ENCODE data around the gene TJP1. TPM values are rescaled to one million over a fixed set of nuclear protein-coding genes. Genes with fewer than 3 reads are reported as not detected.
"Not testable (repeated sequence)": the region's sequence is repeated elsewhere in the genome, so short reads cannot be mapped to it uniquely, and the experiment has no call there.

TJP1 gene
- total RNA-seq, 2 experiments from 2014 or later = not detected

- CTCF ChIA-PET = interaction anchor here (0.6 to 1.0 kb wide), 4 partner anchors 9 to 438 kb away, joined by 3 to 5 read pairs (median 4); no protein-coding TSS in a partner anchor
- Mint-ChIP-seq H3K9me3 (no peaks in the 10 kb centered on the region), H3K27me3 (peaks cover 8% of the 10 kb centered on the region), H3K27ac (no peak overlapping the region), H3K4me1 (no peaks in the 10 kb centered on the region), H3K4me3 (no peak overlapping the region), H3K36me3 (ENCODE audit: low read depth) (no peaks in the 10 kb centered on the region)
- no peak for DNase-seq
- POLR2A ChIA-PET = no interaction called here
Measured at GRCh38 chr15:29713784-29714183, 108.5 kb downstream of the TJP1 start.

- no peak for DNase-seq
- Mint-ChIP-seq H3K4me1 (no peaks in the 10 kb centered on the region), H3K4me3 (no peak overlapping the region), H3K27me3 (peaks cover 8% of the 10 kb centered on the region), H3K27ac (no peak overlapping the region), H3K36me3 (ENCODE audit: low read depth) (no peaks in the 10 kb centered on the region), H3K9me3 (no peaks in the 10 kb centered on the region)
- ChIA-PET POLR2A (no interaction called here), CTCF (no interaction called here)
Measured at GRCh38 chr15:29712149-29712885, 110.0 kb downstream of the TJP1 start.

GRCh38 chr15:29711531-29711930 lies 110.7 kb downstream of the TJP1 start:
- POLR2A ChIA-PET = no interaction called here

GRCh38 chr15:29708519-29708918 lies 113.7 kb downstream of the TJP1 start:
- Mint-ChIP-seq H3K4me3 (no peak overlapping the region), H3K27ac (no peak overlapping the region), H3K36me3 (ENCODE audit: low read depth) (no peaks in the 10 kb centered on the region), H3K9me3 (no peaks in the 10 kb centered on the region), H3K27me3 (peaks cover 8% of the 10 kb centered on the region), H3K4me1 (no peaks in the 10 kb centered on the region)
- DNase-seq = no peak
- CTCF ChIA-PET = no interaction called here
- POLR2A ChIA-PET = no interaction called here

More at GRCh38 chr15:29711531-29711930, 110.7 kb downstream of the TJP1 start:
- Mint-ChIP-seq H3K9me3 (no peaks in the 10 kb centered on the region), H3K27ac (no peak overlapping the region), H3K4me3 (no peak overlapping the region), H3K4me1 (no peaks in the 10 kb centered on the region), H3K27me3 (peaks cover 8% of the 10 kb centered on the region), H3K36me3 (ENCODE audit: low read depth) (no peaks in the 10 kb centered on the region)
- CTCF ChIA-PET = no interaction called here
- DNase-seq = no peak

GRCh38 chr15:29704950-29705597 lies 117.2 kb downstream of the TJP1 start:
- POLR2A ChIA-PET = no interaction called here
- no peaks in the 10 kb centered on the region for H3K9me3 Mint-ChIP-seq
- CTCF ChIA-PET = no interaction called here
- H3K4me1 Mint-ChIP-seq = no peaks in the 10 kb centered on the region
- no peaks in the 10 kb centered on the region for H3K36me3 Mint-ChIP-seq (ENCODE audit: low read depth)
- H3K27ac Mint-ChIP-seq = no peak overlapping the region
- peaks cover 3% of the 10 kb centered on the region for H3K27me3 Mint-ChIP-seq
- DNase-seq = no peak
- no peak overlapping the region for H3K4me3 Mint-ChIP-seq

GRCh38 chr15:29701151-29701550 lies 121.1 kb downstream of the TJP1 start:
- POLR2A ChIA-PET = no interaction called here
- peaks cover 3% of the 10 kb centered on the region for H3K27me3 Mint-ChIP-seq
- CTCF ChIA-PET = no interaction called here
- no peaks in the 10 kb centered on the region for H3K4me1 Mint-ChIP-seq
- no peak for DNase-seq
- no peaks in the 10 kb centered on the region for H3K9me3 Mint-ChIP-seq
- H3K27ac Mint-ChIP-seq = no peak overlapping the region
- H3K36me3 Mint-ChIP-seq (ENCODE audit: low read depth) = no peaks in the 10 kb centered on the region
- no peak overlapping the region for H3K4me3 Mint-ChIP-seq

- Mint-ChIP-seq H3K9me3 (no peaks in the 10 kb centered on the region), H3K27me3 (peaks cover 3% of the 10 kb centered on the region), H3K27ac (no peak overlapping the region), H3K4me1 (no peaks in the 10 kb centered on the region), H3K4me3 (no peak overlapping the region), H3K36me3 (ENCODE audit: low read depth) (no peaks in the 10 kb centered on the region)
- CTCF ChIA-PET = no interaction called here
- POLR2A ChIA-PET = no interaction called here
- DNase-seq = no peak
Measured at GRCh38 chr15:29700296-29700695, 122.0 kb downstream of the TJP1 start.

- POLR2A ChIA-PET = no interaction called here
- no peak for DNase-seq
- Mint-ChIP-seq H3K36me3 (ENCODE audit: low read depth) (no peaks in the 10 kb centered on the region), H3K4me3 (no peak overlapping the region), H3K9me3 (no peaks in the 10 kb centered on the region), H3K4me1 (no peaks in the 10 kb centered on the region), H3K27ac (no peak overlapping the region), H3K27me3 (peaks cover 3% of the 10 kb centered on the region)
- CTCF ChIA-PET = no interaction called here
Measured at GRCh38 chr15:29699791-29700190, 122.5 kb downstream of the TJP1 start.

GRCh38 chr15:29698030-29698701 lies 124.1 kb downstream of the TJP1 start:
- Mint-ChIP-seq H3K4me3 (no peak overlapping the region), H3K4me1 (no peaks in the 10 kb centered on the region), H3K9me3 (no peaks in the 10 kb centered on the region), H3K36me3 (ENCODE audit: low read depth) (no peaks in the 10 kb centered on the region), H3K27ac (no peak overlapping the region), H3K27me3 (peaks cover 9% of the 10 kb centered on the region)
- ChIA-PET POLR2A (no interaction called here), CTCF (no interaction called here)
- no peak for DNase-seq

- CTCF ChIA-PET = no interaction called here
Measured at GRCh38 chr15:29696950-29697738, 125.1 kb downstream of the TJP1 start.

GRCh38 chr15:29696506-29696905 lies 125.8 kb downstream of the TJP1 start:
- H3K9me3 Mint-ChIP-seq; H3K4me1 Mint-ChIP-seq; H3K4me3 Mint-ChIP-seq; CTCF ChIA-PET; H3K36me3 Mint-ChIP-seq (ENCODE audit: low read depth); H3K27ac Mint-ChIP-seq; DNase-seq; POLR2A ChIA-PET: not testable (repeated sequence)
- H3K27me3 Mint-ChIP-seq = peaks cover 14% of the 10 kb centered on the region

More at GRCh38 chr15:29696950-29697738, 125.1 kb downstream of the TJP1 start:
- Mint-ChIP-seq H3K36me3 (ENCODE audit: low read depth) (no peaks in the 10 kb centered on the region), H3K9me3 (no peaks in the 10 kb centered on the region), H3K27ac (no peak overlapping the region), H3K4me1 (no peaks in the 10 kb centered on the region), H3K4me3 (no peak overlapping the region), H3K27me3 (peaks cover 14% of the 10 kb centered on the region)
- no peak for DNase-seq
- POLR2A ChIA-PET = no interaction called here

GRCh38 chr15:29695489-29696167 lies 126.6 kb downstream of the TJP1 start:
- DNase-seq = no peak
- no peaks in the 10 kb centered on the region for H3K36me3 Mint-ChIP-seq (ENCODE audit: low read depth)
- ChIA-PET CTCF (no interaction called here), POLR2A (no interaction called here)
- H3K4me1 Mint-ChIP-seq = no peaks in the 10 kb centered on the region
- H3K27me3 Mint-ChIP-seq = peaks cover 12% of the 10 kb centered on the region
- no peak overlapping the region for H3K27ac Mint-ChIP-seq
- no peaks in the 10 kb centered on the region for H3K9me3 Mint-ChIP-seq
- no peak overlapping the region for H3K4me3 Mint-ChIP-seq
